B cell (primary cell): ENCODE data around the gene PDGFC.

Experiments
- CTCF ChIP-seq: fragments of 200-600 bp; IDR thresholded peaks from one replicate; pipeline ENCODE4 v1.8.0; 2022; ENCODE audit warnings: antibody characterized with exemption, mild to moderate bottlenecking
- EZH2 ChIP-seq: IDR thresholded peaks from 2 replicates; pipeline ENCODE4 v1.6.1; 2012; ENCODE audit warnings: borderline replicate concordance, low read depth, mild to moderate bottlenecking, moderate library complexity, low read length; ENCODE audit not compliant: insufficient read depth, poor library complexity, severe bottlenecking

GRCh38 chr4:156950090-156950489, 21.5 kb downstream of the PDGFC start:
- no peak for TF ChIP-seq CTCF
- TF ChIP-seq EZH2 = no peak
